Keratinocyte (primary cell): ENCODE data around the gene PTGES. TPM values are rescaled to one million over a fixed set of nuclear protein-coding genes. Genes with fewer than 3 reads are reported as not detected.

Experiments used
- DNase-seq: peaks from one replicate; pipeline ENCODE4 v3.0.0-alpha.2; 2011; ENCODE audit warnings: low read depth, missing footprints, low spot score
- FAIRE-seq: peaks from 2 replicates; lab custom pipeline; 2011; peaks lifted over from hg19 to GRCh38; lab: Jason Lieb, UNC
- H2AFZ ChIP-seq: 2 replicates; pipeline ENCODE4 v1.6.0; 2012; ENCODE audit warnings: low read length, control low read depth, inconsistent platforms; ENCODE audit not compliant: control insufficient read depth
- H3K27ac ChIP-seq: 2 replicates; pipeline ENCODE4 v1.5.1; 2011; ENCODE audit warnings: low read length; ENCODE audit not compliant: control insufficient read depth, insufficient read depth
- H3K27me3 ChIP-seq: 3 replicates; pipeline ENCODE4 v1.6.0; 2011; ENCODE audit warnings: low read length; ENCODE audit not compliant: control insufficient read depth, insufficient read depth; ENCODE audit errors: extremely low read depth
- H3K36me3 ChIP-seq, 2 experiments: 2 replicates in 1 of 2; 3 replicates in 1 of 2; pipeline ENCODE4 v1.5.1; 2011; ENCODE audit warnings: low read length in 2 of 2, mild to moderate bottlenecking in 1 of 2; ENCODE audit not compliant: control insufficient read depth in 2 of 2, insufficient read depth in 2 of 2; ENCODE audit errors: extremely low read depth in 1 of 2
- H3K4me1 ChIP-seq: 3 replicates; pipeline ENCODE4 v1.5.1; 2011; ENCODE audit warnings: low read length; ENCODE audit not compliant: control insufficient read depth, insufficient read depth; ENCODE audit errors: extremely low read depth
- H3K4me2 ChIP-seq: 3 replicates; pipeline ENCODE4 v1.6.0; 2011; ENCODE audit warnings: low read depth, low read length; ENCODE audit not compliant: control insufficient read depth, insufficient read depth; ENCODE audit errors: extremely low read depth
- H3K4me3 ChIP-seq, 3 experiments: fragments of 200-600 bp in 1 of 3; sonication (generic) in 1 of 3; 2 replicates in 2 of 3; 3 replicates in 1 of 3; pipeline ENCODE4 v1.5.1; 2011 to 2016; ENCODE audit warnings: low read length in 3 of 3, mild to moderate bottlenecking in 3 of 3, control low read depth in 2 of 3, inconsistent platforms in 1 of 3, low read depth in 1 of 3, mixed read lengths in 1 of 3, mixed run types in 1 of 3, moderate library complexity in 1 of 3; ENCODE audit not compliant: control insufficient read depth in 2 of 3, insufficient read depth in 2 of 3; ENCODE audit errors: extremely low read depth in 1 of 3
- H3K79me2 ChIP-seq: 2 replicates; pipeline ENCODE4 v1.6.0; 2012; ENCODE audit warnings: low read length; ENCODE audit not compliant: control insufficient read depth, insufficient read depth
- H3K9ac ChIP-seq: 3 replicates; pipeline ENCODE4 v1.6.0; 2011; ENCODE audit warnings: low read length; ENCODE audit not compliant: control insufficient read depth, insufficient read depth; ENCODE audit errors: extremely low read depth
- H3K9me1 ChIP-seq: 3 replicates; pipeline ENCODE4 v1.6.0; 2011; ENCODE audit warnings: low read length; ENCODE audit not compliant: control insufficient read depth, insufficient read depth; ENCODE audit errors: extremely low read depth
- H3K9me3 ChIP-seq: 2 replicates; pipeline ENCODE4 v1.5.1; 2012; ENCODE audit warnings: low read depth, low read length; ENCODE audit not compliant: control insufficient read depth
- H4K20me1 ChIP-seq: 3 replicates; pipeline ENCODE4 v1.6.0; 2011; ENCODE audit warnings: low read length; ENCODE audit not compliant: control insufficient read depth, insufficient read depth; ENCODE audit errors: extremely low read depth
- EZH2 ChIP-seq: IDR thresholded peaks from one replicate; pipeline ENCODE4 v1.6.1; 2012; ENCODE audit warnings: inconsistent platforms, mild to moderate bottlenecking, low read length, moderate library complexity
- dilution Hi-C: fragments of 300-500 bp; cut with MboI; formaldehyde crosslinking; loops from one replicate; pipeline ENCODE4 v1.7.0; 2020; ENCODE audit warnings: low sequenced_read_pairs; ENCODE audit not compliant: extremely low pct_ligation_motif_present
- polyA plus RNA-seq, 5 experiments: library from polyadenylated mRNA; depleted of rRNA in 3 of 5; stranded (reverse) in 3 of 5; stranded (forward) in 1 of 5; unstranded in 1 of 5; fragments of >200 nt; gene quantifications; 1 replicate in 1 of 5; 2 replicates in 3 of 5; 3 replicates in 1 of 5; pipeline versions ENCODE4 v1.2.1 to v1.2.3, GENCODE V29; 2011 to 2012; ENCODE audit warnings: missing spikeins in 2 of 5, low read depth in 1 of 5, low replicate concordance in 1 of 5
- TF ChIP-seq, protein P1 (sequence below), 3 experiments: IDR thresholded peaks in 1 of 3; conservative IDR thresholded peaks in 1 of 3; optimal IDR thresholded peaks in 1 of 3; 2 replicates in 2 of 3; 3 replicates in 1 of 3; pipeline versions ENCODE3 to v1.5.1; 2011; ENCODE audit warnings: low read length in 3 of 3, mild to moderate bottlenecking in 3 of 3, moderate library complexity in 2 of 3, control low read depth in 1 of 3, inconsistent platforms in 1 of 3; ENCODE audit not compliant: insufficient read depth in 2 of 3; ENCODE audit errors: extremely low read depth in 1 of 3

PTGES gene
- polyA plus RNA-seq, 1 donor (not counting 4 experiments of a cell fraction or from before 2014, with no cell fraction given), result 19.7 TPM

DNA sequence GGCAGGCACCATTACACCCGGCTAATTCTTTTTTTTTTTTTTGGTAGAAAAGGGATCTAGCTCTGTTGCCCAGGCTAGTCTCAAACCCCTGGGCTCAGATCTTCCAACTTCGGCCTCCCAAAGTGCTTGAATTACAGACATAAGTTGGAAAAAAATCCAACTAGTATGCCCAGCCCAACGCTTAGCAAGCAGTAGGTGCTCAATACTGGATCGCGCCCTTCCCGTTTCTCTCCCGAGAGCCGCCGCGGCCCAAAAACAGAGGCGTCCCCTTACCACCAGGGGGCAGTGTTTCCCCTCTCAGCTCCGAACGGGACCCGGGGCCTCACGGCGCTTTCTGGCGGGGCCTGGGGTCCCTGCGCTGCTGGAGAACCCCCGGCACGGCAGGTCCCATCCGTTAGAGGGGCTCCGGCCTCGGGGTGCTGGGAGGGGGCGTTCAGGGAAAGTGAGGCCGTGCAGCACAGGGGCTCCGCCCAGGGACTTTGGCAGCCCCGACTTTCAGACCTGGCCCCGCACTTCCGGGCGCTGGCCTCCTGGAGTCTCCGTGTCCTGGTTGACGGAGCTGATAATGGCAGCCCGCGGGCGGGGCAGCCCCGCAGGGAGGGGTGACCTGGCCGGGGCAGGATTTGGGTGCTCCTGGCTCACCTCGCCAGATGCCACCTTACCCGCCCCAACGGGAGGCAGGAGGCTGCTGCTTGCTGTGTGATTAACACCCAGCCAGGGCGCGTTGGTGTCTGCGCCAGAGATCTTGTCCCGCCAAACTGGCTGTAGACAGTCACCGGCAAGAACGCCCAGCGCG is 15.2 kb downstream of the PTGES start:
- no peaks in the 10 kb centered on the region for H3K9me1 ChIP-seq
- H3K27ac ChIP-seq, result peak overlapping the region; percentile 26
- peaks cover 0 to 3% of the 10 kb centered on the region in 2 experiments for H3K36me3 ChIP-seq
- no peaks in the 10 kb centered on the region for H4K20me1 ChIP-seq
- H3K9me3 ChIP-seq, result no peaks in the 10 kb centered on the region
- H3K9ac ChIP-seq, result peak overlapping the region; percentile 73
- H3K4me2 ChIP-seq, result peak overlapping the region; percentile 91
- peak overlapping the region; percentile 34 to 66 (median 59) for H3K4me3 ChIP-seq
- no peak for DNase-seq
- H3K4me1 ChIP-seq, result peaks cover 8% of the 10 kb centered on the region
- H2AFZ ChIP-seq, result peak overlapping the region; percentile 71
- TF ChIP-seq, protein P1, sequence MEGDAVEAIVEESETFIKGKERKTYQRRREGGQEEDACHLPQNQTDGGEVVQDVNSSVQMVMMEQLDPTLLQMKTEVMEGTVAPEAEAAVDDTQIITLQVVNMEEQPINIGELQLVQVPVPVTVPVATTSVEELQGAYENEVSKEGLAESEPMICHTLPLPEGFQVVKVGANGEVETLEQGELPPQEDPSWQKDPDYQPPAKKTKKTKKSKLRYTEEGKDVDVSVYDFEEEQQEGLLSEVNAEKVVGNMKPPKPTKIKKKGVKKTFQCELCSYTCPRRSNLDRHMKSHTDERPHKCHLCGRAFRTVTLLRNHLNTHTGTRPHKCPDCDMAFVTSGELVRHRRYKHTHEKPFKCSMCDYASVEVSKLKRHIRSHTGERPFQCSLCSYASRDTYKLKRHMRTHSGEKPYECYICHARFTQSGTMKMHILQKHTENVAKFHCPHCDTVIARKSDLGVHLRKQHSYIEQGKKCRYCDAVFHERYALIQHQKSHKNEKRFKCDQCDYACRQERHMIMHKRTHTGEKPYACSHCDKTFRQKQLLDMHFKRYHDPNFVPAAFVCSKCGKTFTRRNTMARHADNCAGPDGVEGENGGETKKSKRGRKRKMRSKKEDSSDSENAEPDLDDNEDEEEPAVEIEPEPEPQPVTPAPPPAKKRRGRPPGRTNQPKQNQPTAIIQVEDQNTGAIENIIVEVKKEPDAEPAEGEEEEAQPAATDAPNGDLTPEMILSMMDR (optimal IDR thresholded peaks at IDR 0.05 in 1 of 3, IDR thresholded peaks at IDR 0.05 in 1 of 3, conservative IDR thresholded peaks at IDR 0.05 in 1 of 3; ENCODE audit: extremely low read depth in 1 of 3, insufficient read depth in 2 of 3, low read length in 3 of 3), result peak; percentile 84 to 92 (median 86)
- no peak for TF ChIP-seq EZH2
- no peaks in the 10 kb centered on the region for H3K27me3 ChIP-seq
- H3K79me2 ChIP-seq, result no peaks in the 10 kb centered on the region
- dilution Hi-C loops, result no loop called here
- no peak for FAIRE-seq

DNA sequence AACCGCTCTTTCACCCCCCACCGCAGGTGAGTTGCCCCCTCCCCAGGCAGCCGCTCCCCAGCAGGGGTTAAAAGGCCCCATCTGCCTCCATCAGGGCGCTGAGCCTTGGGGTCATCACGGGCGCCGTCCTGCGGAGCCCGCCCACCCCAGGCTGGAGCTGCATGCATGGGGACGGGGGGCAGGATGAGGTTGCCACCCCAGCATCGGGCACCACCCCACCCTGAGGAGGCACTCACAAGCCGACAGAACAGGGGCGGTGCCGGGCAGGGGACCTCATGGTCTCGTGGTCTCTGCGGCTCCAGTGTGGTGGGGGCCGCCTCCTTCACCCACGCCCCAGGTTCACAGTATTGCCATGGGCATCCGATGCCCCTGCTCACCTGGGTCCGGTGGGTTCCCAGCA is 16.5 kb downstream of the PTGES start:
- H3K4me1 ChIP-seq, result peaks cover 8% of the 10 kb centered on the region
- no peaks in the 10 kb centered on the region for H3K27me3 ChIP-seq
- FAIRE-seq (no peak), DNase-seq (no peak)
- H3K9ac ChIP-seq, result no peak overlapping the region
- no peaks in the 10 kb centered on the region for H3K9me1 ChIP-seq
- no peaks in the 10 kb centered on the region for H4K20me1 ChIP-seq
- peaks cover 0 to 3% of the 10 kb centered on the region in 2 experiments for H3K36me3 ChIP-seq
- no peak overlapping the region for H2AFZ ChIP-seq
- no peak overlapping the region for H3K4me2 ChIP-seq
- H3K79me2 ChIP-seq, result no peaks in the 10 kb centered on the region
- H3K9me3 ChIP-seq, result no peaks in the 10 kb centered on the region
- no peak overlapping the region for H3K27ac ChIP-seq
- TF ChIP-seq, protein P1 (optimal IDR thresholded peaks at IDR 0.05 in 1 of 3, IDR thresholded peaks at IDR 0.05 in 1 of 3, conservative IDR thresholded peaks at IDR 0.05 in 1 of 3; ENCODE audit: extremely low read depth in 1 of 3, insufficient read depth in 2 of 3, low read length in 3 of 3), result no peak
- no peak for TF ChIP-seq EZH2
- no peak overlapping the region for H3K4me3 ChIP-seq
- dilution Hi-C loops, result no loop called here
